ENCODE data around the gene MYO18A. TPM values are rescaled to one million over a fixed set of nuclear protein-coding genes. Genes with fewer than 3 reads are reported as not detected.

MYO18A gene
- total and polyA plus RNA-seq, 2 experiments from 2014 or later = 16.0 to 30.5 TPM

DNA sequence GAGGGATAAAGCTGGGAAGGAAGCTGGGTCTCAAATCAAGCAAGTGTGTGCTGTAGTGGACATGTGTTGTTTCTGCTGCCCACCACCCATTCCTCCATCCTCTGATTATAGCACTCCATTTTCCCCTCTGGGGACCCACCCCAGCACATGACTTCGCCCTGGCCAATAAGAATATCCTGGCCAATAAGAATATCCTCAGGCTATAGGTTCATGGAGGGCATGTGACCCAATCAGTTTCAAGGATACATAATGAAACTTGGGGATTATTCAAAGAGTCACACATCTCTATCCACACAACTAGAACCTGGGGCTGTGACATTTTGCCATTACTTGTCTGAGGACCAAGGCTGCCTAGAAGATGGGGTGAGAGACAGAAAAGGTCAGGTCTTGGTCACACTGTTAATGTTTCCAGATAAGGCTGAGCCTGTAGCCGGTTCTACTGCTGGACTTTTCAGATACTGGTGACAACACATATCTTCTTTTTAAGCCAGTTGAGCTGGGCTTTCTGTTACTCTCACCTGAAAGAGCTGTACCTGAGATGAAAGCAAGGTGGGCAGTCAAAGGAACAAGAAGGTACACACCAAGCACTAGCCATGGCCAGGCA, 33.7 kb downstream of the MYO18A start:
- no peak for TF ChIP-seq EZH2 (IDR thresholded peaks at IDR 0.05; ENCODE audit: insufficient read depth, poor library complexity, severe bottlenecking)
- no peak for TF ChIP-seq EZH2phosphoT487 (IDR thresholded peaks at IDR 0.05; ENCODE audit: insufficient read depth, low read depth)
- H3K4me2 ChIP-seq (ENCODE audit: unreplicated experiment) = no peak overlapping the region
- no peak overlapping the region for H2AFZ ChIP-seq
- H3K27me3 ChIP-seq (replicated peaks; ENCODE audit: insufficient read depth) = no peaks in the 10 kb centered on the region
- H3K9me3 ChIP-seq (ENCODE audit: low read depth) = no peaks in the 10 kb centered on the region
- no peaks in the 10 kb centered on the region for H4K20me1 ChIP-seq (ENCODE audit: insufficient read depth)
- no peaks in the 10 kb centered on the region for H3K9me2 ChIP-seq (ENCODE audit: insufficient read depth)
- H3K4me3 ChIP-seq = no peak overlapping the region
- no peak overlapping the region for H3K27ac ChIP-seq
- peaks cover 8% of the 10 kb centered on the region; the same call in 1 of the 2 replicates for H3K79me2 ChIP-seq (ENCODE audit: insufficient read depth)
- H3K9ac ChIP-seq = no peak overlapping the region
- H3F3A ChIP-seq (ENCODE audit: insufficient read depth) = peaks cover 10% of the 10 kb centered on the region
- H3K36me3 ChIP-seq (ENCODE audit: low read depth) = no peaks in the 10 kb centered on the region
- WGBS, 2 experiments (ENCODE audit: low coverage in 1 of 2, low lambda C conversion rate in 2 of 2, missing lambda C conversion rate in 2 of 2) = 73 to 84% methylated on average over 2 of the region's 2 CpGs
- in situ Hi-C loops (cut with MboI) = no loop called here
- DNase-seq = no peak
- H3K4me1 ChIP-seq (ENCODE audit: insufficient read depth) = peaks cover 15% of the 10 kb centered on the region

DNA sequence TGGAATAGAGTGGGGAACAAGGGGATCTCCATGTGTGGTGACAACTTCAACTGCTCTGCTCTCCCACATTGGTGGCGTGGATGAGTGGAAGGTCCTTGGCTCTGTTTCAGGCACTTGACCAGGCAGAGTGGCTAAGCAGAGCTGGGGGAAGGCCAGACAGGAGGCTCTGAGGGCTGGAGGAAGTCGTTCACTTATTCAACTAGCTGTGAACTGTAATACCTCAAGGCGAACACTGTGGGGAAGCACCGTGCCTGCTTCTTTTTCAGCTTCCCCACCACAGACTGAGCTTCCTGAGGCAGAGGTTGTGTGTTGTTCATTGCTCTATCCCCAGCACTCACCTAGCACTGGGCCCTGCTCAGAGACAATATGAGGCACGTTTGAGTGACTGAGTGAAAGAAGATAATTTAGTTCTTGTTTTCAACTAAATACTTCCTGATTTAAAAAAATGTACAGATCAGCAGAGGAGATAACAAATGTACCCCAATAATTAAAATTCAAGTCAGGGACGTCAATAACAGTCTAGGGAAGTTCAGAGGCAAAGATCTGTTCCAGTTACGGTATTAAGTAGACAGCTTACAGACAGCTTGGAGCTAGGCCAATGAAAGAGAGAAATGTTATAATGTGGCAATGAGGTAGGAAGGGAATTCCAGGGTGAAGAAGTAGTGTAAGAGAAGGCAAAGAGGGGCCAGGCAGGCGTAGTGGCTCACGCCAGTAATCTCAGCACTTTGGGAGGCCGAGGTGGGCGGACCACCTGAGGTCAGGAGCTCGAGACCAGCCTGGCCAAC, 34.7 kb downstream of the MYO18A start:
- H3K4me2 ChIP-seq (ENCODE audit: unreplicated experiment) = no peak overlapping the region
- no peaks in the 10 kb centered on the region for H3K9me2 ChIP-seq (ENCODE audit: insufficient read depth)
- 0 out of 2 replicates have a peak overlapping the region, but pooled peaks have one; percentile 20 for H2AFZ ChIP-seq
- DNase-seq = peak; percentile 88
- WGBS, 2 experiments (ENCODE audit: low coverage in 1 of 2, low lambda C conversion rate in 2 of 2, missing lambda C conversion rate in 2 of 2) = 35 to 43% methylated on average over 12 of the region's 12 CpGs
- H4K20me1 ChIP-seq (ENCODE audit: insufficient read depth) = no peaks in the 10 kb centered on the region
- no peaks in the 10 kb centered on the region for H3K9me3 ChIP-seq (ENCODE audit: low read depth)
- TF ChIP-seq EZH2phosphoT487 (IDR thresholded peaks at IDR 0.05; ENCODE audit: insufficient read depth, low read depth) (no peak), EZH2 (IDR thresholded peaks at IDR 0.05; ENCODE audit: insufficient read depth, poor library complexity, severe bottlenecking) (no peak)
- no peak overlapping the region for H3K4me3 ChIP-seq
- in situ Hi-C loops (cut with MboI) = no loop called here
- H3K9ac ChIP-seq = peak overlapping the region; percentile 9; the same call in 1 of the 2 replicates
- peaks cover 10% of the 10 kb centered on the region for H3F3A ChIP-seq (ENCODE audit: insufficient read depth)
- peaks cover 19% of the 10 kb centered on the region for H3K4me1 ChIP-seq (ENCODE audit: insufficient read depth)
- H3K27me3 ChIP-seq (replicated peaks; ENCODE audit: insufficient read depth) = no peaks in the 10 kb centered on the region
- H3K27ac ChIP-seq = 0 out of 2 replicates have a peak overlapping the region, but pooled peaks have one; percentile 8
- H3K36me3 ChIP-seq (ENCODE audit: low read depth) = no peaks in the 10 kb centered on the region
- peaks cover 17% of the 10 kb centered on the region for H3K79me2 ChIP-seq (ENCODE audit: insufficient read depth)

DNA sequence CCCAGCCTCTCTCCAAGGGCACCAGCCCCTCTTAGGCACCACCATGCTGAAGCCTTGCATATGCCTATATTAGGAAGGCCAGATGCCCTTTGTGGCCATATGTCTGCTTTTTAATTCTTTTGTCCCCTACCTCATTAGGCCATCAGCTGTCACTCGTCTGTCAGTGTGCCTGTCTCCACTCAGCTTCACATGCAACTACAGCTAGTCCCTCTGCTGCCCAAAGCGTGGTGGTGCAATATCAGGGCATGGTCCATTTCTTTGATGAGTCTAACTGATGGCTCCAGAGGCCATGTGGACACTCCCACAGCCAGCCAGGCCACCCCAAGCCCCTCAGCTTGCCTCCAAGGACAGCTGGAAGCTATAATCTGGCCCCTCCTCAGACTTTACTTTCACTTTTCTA, 36.3 kb downstream of the MYO18A start:
- in situ Hi-C loops (cut with MboI) = no loop called here
- H2AFZ ChIP-seq = no peak overlapping the region

DNA sequence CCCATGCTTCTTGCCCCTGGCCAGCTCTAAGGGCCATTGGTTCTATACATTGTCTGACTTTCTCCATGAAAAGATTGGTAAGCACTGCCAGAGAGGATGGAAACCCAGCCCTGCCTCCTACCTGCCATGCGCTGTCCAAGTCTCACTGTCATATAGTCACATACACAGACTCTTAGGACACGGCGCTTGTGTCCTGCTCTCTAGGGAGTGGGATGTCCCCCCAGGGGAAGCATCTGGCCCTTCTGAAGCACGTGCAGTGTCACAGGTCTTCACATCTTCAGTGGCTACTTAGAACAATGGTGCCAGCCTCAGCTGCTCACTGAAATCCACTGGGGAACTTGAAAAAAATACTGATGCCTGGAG, 38.7 kb downstream of the MYO18A start:
- 93 to 96% methylated on average over 4 of the region's 4 CpGs for WGBS, 2 experiments (ENCODE audit: low coverage in 1 of 2, low lambda C conversion rate in 2 of 2, missing lambda C conversion rate in 2 of 2)

More for the DNA sequence above, 36.3 kb downstream of the MYO18A start:
- WGBS, 2 experiments (ENCODE audit: low coverage in 1 of 2, low lambda C conversion rate in 2 of 2, missing lambda C conversion rate in 2 of 2) = 11 to 23% methylated on average over 2 of the region's 2 CpGs
- Histone ChIP-seq H3F3A (ENCODE audit: insufficient read depth) (peaks cover 18% of the 10 kb centered on the region), H3K9me2 (ENCODE audit: insufficient read depth) (no peaks in the 10 kb centered on the region), H3K4me3 (no peak overlapping the region), H3K9ac (no peak overlapping the region), H4K20me1 (ENCODE audit: insufficient read depth) (no peaks in the 10 kb centered on the region), H3K4me1 (ENCODE audit: insufficient read depth) (peaks cover 29% of the 10 kb centered on the region), H3K36me3 (ENCODE audit: low read depth) (no peaks in the 10 kb centered on the region), H3K79me2 (ENCODE audit: insufficient read depth) (peaks cover 28% of the 10 kb centered on the region), H3K9me3 (ENCODE audit: low read depth) (no peaks in the 10 kb centered on the region), H3K27ac (no peak overlapping the region), H3K4me2 (ENCODE audit: unreplicated experiment) (no peak overlapping the region), H3K27me3 (replicated peaks; ENCODE audit: insufficient read depth) (no peaks in the 10 kb centered on the region)
- TF ChIP-seq EZH2phosphoT487 (IDR thresholded peaks at IDR 0.05; ENCODE audit: insufficient read depth, low read depth) (no peak), EZH2 (IDR thresholded peaks at IDR 0.05; ENCODE audit: insufficient read depth, poor library complexity, severe bottlenecking) (no peak)
- peak; percentile 62 for DNase-seq

More for the DNA sequence above, 38.7 kb downstream of the MYO18A start:
- Histone ChIP-seq H3K9me3 (ENCODE audit: low read depth) (no peaks in the 10 kb centered on the region), H3K4me1 (ENCODE audit: insufficient read depth) (peaks cover 51% of the 10 kb centered on the region), H3K79me2 (ENCODE audit: insufficient read depth) (peaks cover 35% of the 10 kb centered on the region), H3K36me3 (ENCODE audit: low read depth) (no peaks in the 10 kb centered on the region), H3K4me2 (ENCODE audit: unreplicated experiment) (no peak overlapping the region), H3K9me2 (ENCODE audit: insufficient read depth) (no peaks in the 10 kb centered on the region), H3K4me3 (no peak overlapping the region), H2AFZ (no peak overlapping the region), H4K20me1 (ENCODE audit: insufficient read depth) (no peaks in the 10 kb centered on the region), H3K9ac (no peak overlapping the region), H3K27ac (no peak overlapping the region), H3K27me3 (replicated peaks; ENCODE audit: insufficient read depth) (no peaks in the 10 kb centered on the region), H3F3A (ENCODE audit: insufficient read depth) (peaks cover 39% of the 10 kb centered on the region)
- in situ Hi-C loops (cut with MboI) = no loop called here
- DNase-seq = no peak
- TF ChIP-seq EZH2phosphoT487 (IDR thresholded peaks at IDR 0.05; ENCODE audit: insufficient read depth, low read depth) = no peak
- TF ChIP-seq EZH2 (IDR thresholded peaks at IDR 0.05; ENCODE audit: insufficient read depth, poor library complexity, severe bottlenecking) = no peak
